ENCODE measurements around the gene CNOT4. TPM values are rescaled to one million over a fixed set of nuclear protein-coding genes. Genes with fewer than 3 reads are reported as not detected.

CNOT4 gene
- total and polyA plus RNA-seq, 10 of the 15 experiments (the other 5 are each of a cell fraction or from before 2014, with no cell fraction given) = 9.4 to 29.6 (median 16.6) TPM

- ChIA-PET RAD21 (ENCODE audit: unreplicated experiment) (no interaction called here), POLR2A (no interaction called here), CTCF (interaction anchor here (1.0 to 1.6 kb wide), 2 partner anchors 54 to 133 kb away, joined by 3 to 4 read pairs; no protein-coding TSS in a partner anchor), SMC1A (ENCODE audit: uncharacterized antibody, unreplicated experiment) (interaction anchor here (1.0 kb wide), 1 partner anchor 14 kb away, joined by 3 read pairs; no protein-coding TSS in a partner anchor)
- Histone ChIP-seq H4K20me1 (ENCODE audit: control insufficient read depth, insufficient read depth) (no peaks in the 10 kb centered on the region), H3K4me2 (ENCODE audit: control insufficient read depth, insufficient read depth) (no peak overlapping the region), H3K36me3 (ENCODE audit: control insufficient read depth in 2 of 2, insufficient read depth in 2 of 2, low read length in 1 of 2) (peaks cover 0 to 1% of the 10 kb centered on the region in 2 experiments), H2AFZ (ENCODE audit: control insufficient read depth, low read depth, low read length) (no peak overlapping the region), H3K27ac (ENCODE audit: control insufficient read depth, insufficient read depth) (no peak overlapping the region), H3K4me3 (no peak overlapping the region), H3K27me3 (replicated peaks in 1 of 2; ENCODE audit: control insufficient read depth in 2 of 2, insufficient read depth in 2 of 2, low read length in 1 of 2) (no peaks in the 10 kb centered on the region), H3K9ac (ENCODE audit: control insufficient read depth, insufficient read depth, low read length) (no peak overlapping the region), H3K79me2 (ENCODE audit: control insufficient read depth, insufficient read depth, low read length) (no peaks in the 10 kb centered on the region), H3K4me1 (ENCODE audit: control insufficient read depth, insufficient read depth, low read length) (no peaks in the 10 kb centered on the region), H3K9me3 (replicated peaks; ENCODE audit: control insufficient read depth, insufficient read depth, low read length) (no peaks in the 10 kb centered on the region)
- in situ Hi-C loops (cut with MboI) (no loop called here), intact Hi-C loops (cut with micrococcal nuclease; ENCODE audit: unreplicated experiment) (no loop called here)
- no TSS peak for BruUV-seq (replicated peaks)
- FAIRE-seq (no peak), ATAC-seq (no peak), DNase-seq (ENCODE audit: low read depth, low spot score) (no peak)
- TF ChIP-seq ZSCAN29 (IDR thresholded peaks at IDR 0.05) = no peak
- TF ChIP-seq NFYA (IDR thresholded peaks at IDR 0.05; ENCODE audit: borderline replicate concordance, low read depth, low read length) = no peak
These were observed 102.0 kb downstream of the CNOT4 start for GRCh38 chr7:135407884-135408283.

GRCh38 chr7:135406918-135407317 lies 103.0 kb downstream of the CNOT4 start:
- Histone ChIP-seq H3K79me2 (ENCODE audit: control insufficient read depth, insufficient read depth, low read length) (no peaks in the 10 kb centered on the region), H3K9ac (ENCODE audit: control insufficient read depth, insufficient read depth, low read length) (no peak overlapping the region), H2AFZ (ENCODE audit: control insufficient read depth, low read depth, low read length) (no peak overlapping the region), H3K4me3 (no peak overlapping the region), H3K9me3 (replicated peaks; ENCODE audit: control insufficient read depth, insufficient read depth, low read length) (no peaks in the 10 kb centered on the region), H3K27me3 (replicated peaks in 1 of 2; ENCODE audit: control insufficient read depth in 2 of 2, insufficient read depth in 2 of 2, low read length in 1 of 2) (no peaks in the 10 kb centered on the region), H4K20me1 (ENCODE audit: control insufficient read depth, insufficient read depth) (no peaks in the 10 kb centered on the region), H3K27ac (ENCODE audit: control insufficient read depth, insufficient read depth) (no peak overlapping the region), H3K4me2 (ENCODE audit: control insufficient read depth, insufficient read depth) (no peak overlapping the region), H3K4me1 (ENCODE audit: control insufficient read depth, insufficient read depth, low read length) (no peaks in the 10 kb centered on the region), H3K36me3 (ENCODE audit: control insufficient read depth in 2 of 2, insufficient read depth in 2 of 2, low read length in 1 of 2) (peaks cover 0 to 1% of the 10 kb centered on the region in 2 experiments)
- WGBS (ENCODE audit: insufficient coverage, insufficient replicate concordance, low lambda C conversion rate, missing lambda C conversion rate) = 79% methylated on average over 3 of the region's 3 CpGs
- no TSS peak for BruUV-seq (replicated peaks)
- TF ChIP-seq RBBP5 (conservative IDR thresholded peaks at IDR 0.05) = no peak
- no peak for TF ChIP-seq SIN3A (IDR thresholded peaks at IDR 0.05; ENCODE audit: low read depth, low read length)
- TF ChIP-seq POLR2AphosphoS2 (IDR thresholded peaks at IDR 0.05; ENCODE audit: low read depth, low read length) = no peak
- TF ChIP-seq FOXK2 (IDR thresholded peaks at IDR 0.05) = no peak
- no peak for TF ChIP-seq TAF1 (IDR thresholded peaks at IDR 0.05; ENCODE audit: borderline replicate concordance, low read depth, low read length)
- TF ChIP-seq ZBED1 (IDR thresholded peaks at IDR 0.05; ENCODE audit: borderline replicate concordance) = no peak
- TF ChIP-seq SMC3 (IDR thresholded peaks at IDR 0.05; ENCODE audit: borderline replicate concordance, low read length) = no peak
- ChIA-PET POLR2A (no interaction called here), RAD21 (ENCODE audit: unreplicated experiment) (no interaction called here), CTCF (interaction anchor here (0.9 to 1.7 kb wide), 2 partner anchors 8 to 16 kb away, joined by 3 to 4 read pairs; no protein-coding TSS in a partner anchor), SMC1A (ENCODE audit: uncharacterized antibody, unreplicated experiment) (interaction anchor here (1.0 kb wide), 2 partner anchors 13 to 94 kb away, joined by 3 read pairs; no protein-coding TSS in a partner anchor)
- FAIRE-seq (no peak), DNase-seq (ENCODE audit: low read depth, low spot score) (no peak), ATAC-seq (no peak)
- intact Hi-C loops (cut with micrococcal nuclease; ENCODE audit: unreplicated experiment) = no loop called here
- in situ Hi-C loops (cut with MboI) = no loop called here

All from GM12878 (cell line).